ENCODE measurements around the gene MST1R.

DNA sequence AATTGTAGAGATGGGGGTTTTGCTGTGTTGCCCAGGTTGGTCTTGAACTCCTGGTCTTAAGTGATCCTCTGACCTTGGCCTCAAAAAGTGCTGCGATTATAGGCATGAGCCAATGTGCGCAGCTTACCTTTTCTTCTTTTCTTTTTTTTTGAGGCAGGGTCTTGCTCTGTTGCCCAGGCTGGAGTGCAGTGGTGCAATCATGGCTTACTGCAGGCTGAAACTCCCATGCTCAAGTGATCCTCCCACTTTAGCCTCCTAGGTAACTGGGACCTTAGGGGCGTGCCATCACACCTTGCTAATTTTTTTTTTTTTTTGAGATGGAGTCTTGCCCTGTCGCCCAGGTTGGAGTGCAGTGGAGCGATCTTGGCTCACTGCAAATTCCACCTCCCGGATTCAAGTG lies 49.3 kb upstream of the MST1R start:
- TF ChIP-seq, protein P1, sequence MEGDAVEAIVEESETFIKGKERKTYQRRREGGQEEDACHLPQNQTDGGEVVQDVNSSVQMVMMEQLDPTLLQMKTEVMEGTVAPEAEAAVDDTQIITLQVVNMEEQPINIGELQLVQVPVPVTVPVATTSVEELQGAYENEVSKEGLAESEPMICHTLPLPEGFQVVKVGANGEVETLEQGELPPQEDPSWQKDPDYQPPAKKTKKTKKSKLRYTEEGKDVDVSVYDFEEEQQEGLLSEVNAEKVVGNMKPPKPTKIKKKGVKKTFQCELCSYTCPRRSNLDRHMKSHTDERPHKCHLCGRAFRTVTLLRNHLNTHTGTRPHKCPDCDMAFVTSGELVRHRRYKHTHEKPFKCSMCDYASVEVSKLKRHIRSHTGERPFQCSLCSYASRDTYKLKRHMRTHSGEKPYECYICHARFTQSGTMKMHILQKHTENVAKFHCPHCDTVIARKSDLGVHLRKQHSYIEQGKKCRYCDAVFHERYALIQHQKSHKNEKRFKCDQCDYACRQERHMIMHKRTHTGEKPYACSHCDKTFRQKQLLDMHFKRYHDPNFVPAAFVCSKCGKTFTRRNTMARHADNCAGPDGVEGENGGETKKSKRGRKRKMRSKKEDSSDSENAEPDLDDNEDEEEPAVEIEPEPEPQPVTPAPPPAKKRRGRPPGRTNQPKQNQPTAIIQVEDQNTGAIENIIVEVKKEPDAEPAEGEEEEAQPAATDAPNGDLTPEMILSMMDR (IDR thresholded peaks at IDR 0.05; ENCODE audit: low read depth, low read length), result no peak
- TF ChIP-seq EZH2phosphoT487 (IDR thresholded peaks at IDR 0.05; ENCODE audit: low read depth), result no peak
